Measurements from ENCODE around the gene NTM. TPM values are rescaled to one million over a fixed set of nuclear protein-coding genes. Genes with fewer than 3 reads are reported as not detected.

The NTM gene
- total and polyA plus RNA-seq, 2 experiments from 2014 or later: 25.9 to 49.0 TPM

- Histone ChIP-seq H3K4me2 (ENCODE audit: unreplicated experiment) (no peak overlapping the region), H3F3A (ENCODE audit: insufficient read depth) (no peaks in the 10 kb centered on the region), H2AFZ (no peak overlapping the region), H3K79me2 (ENCODE audit: insufficient read depth) (no peaks in the 10 kb centered on the region), H3K9ac (no peak overlapping the region), H3K4me3 (no peak overlapping the region), H3K4me1 (ENCODE audit: insufficient read depth) (peaks cover 5% of the 10 kb centered on the region; the same call in 1 of the 2 replicates), H3K27ac (no peak overlapping the region), H3K36me3 (ENCODE audit: low read depth) (no peaks in the 10 kb centered on the region), H3K27me3 (replicated peaks; ENCODE audit: insufficient read depth) (peaks cover 18% of the 10 kb centered on the region), H4K20me1 (ENCODE audit: insufficient read depth) (no peaks in the 10 kb centered on the region), H3K9me3 (ENCODE audit: low read depth) (no peaks in the 10 kb centered on the region), H3K9me2 (ENCODE audit: insufficient read depth) (no peaks in the 10 kb centered on the region)
- in situ Hi-C loops (cut with MboI): no loop called here
- DNase-seq: no peak
- WGBS, 2 experiments (ENCODE audit: low coverage in 1 of 2, low lambda C conversion rate in 2 of 2, missing lambda C conversion rate in 2 of 2): 35 to 49% methylated on average over 7 of the region's 7 CpGs
- TF ChIP-seq EZH2phosphoT487 (IDR thresholded peaks at IDR 0.05; ENCODE audit: insufficient read depth, low read depth) (no peak), EZH2 (IDR thresholded peaks at IDR 0.05; ENCODE audit: insufficient read depth, poor library complexity, severe bottlenecking) (no peak)
Measured at GRCh38 chr11:131483453-131483852, 113.0 kb downstream of the NTM start.

- DNase-seq: no peak
- peaks cover 18% of the 10 kb centered on the region for H3K27me3 ChIP-seq (replicated peaks; ENCODE audit: insufficient read depth)
- no peaks in the 10 kb centered on the region for H3K36me3 ChIP-seq (ENCODE audit: low read depth)
- H3K4me3 ChIP-seq: no peak overlapping the region
- no peak overlapping the region for H3K27ac ChIP-seq
- no peaks in the 10 kb centered on the region for H3K9me2 ChIP-seq (ENCODE audit: insufficient read depth)
- H3K79me2 ChIP-seq (ENCODE audit: insufficient read depth): no peaks in the 10 kb centered on the region
- TF ChIP-seq EZH2 (IDR thresholded peaks at IDR 0.05; ENCODE audit: insufficient read depth, poor library complexity, severe bottlenecking): no peak
- in situ Hi-C loops (cut with MboI): no loop called here
- no peaks in the 10 kb centered on the region for H4K20me1 ChIP-seq (ENCODE audit: insufficient read depth)
- H3K4me2 ChIP-seq (ENCODE audit: unreplicated experiment): no peak overlapping the region
- H2AFZ ChIP-seq: no peak overlapping the region
- H3K4me1 ChIP-seq (ENCODE audit: insufficient read depth): peaks cover 5% of the 10 kb centered on the region; the same call in 1 of the 2 replicates
- H3K9me3 ChIP-seq (ENCODE audit: low read depth): no peaks in the 10 kb centered on the region
- no peaks in the 10 kb centered on the region for H3F3A ChIP-seq (ENCODE audit: insufficient read depth)
- WGBS, 2 experiments (ENCODE audit: low coverage in 1 of 2, low lambda C conversion rate in 2 of 2, missing lambda C conversion rate in 2 of 2): 39 to 41% methylated on average over 4 of the region's 4 CpGs
- H3K9ac ChIP-seq: no peak overlapping the region
Measured at GRCh38 chr11:131483877-131484276, 113.5 kb downstream of the NTM start.

DNA sequence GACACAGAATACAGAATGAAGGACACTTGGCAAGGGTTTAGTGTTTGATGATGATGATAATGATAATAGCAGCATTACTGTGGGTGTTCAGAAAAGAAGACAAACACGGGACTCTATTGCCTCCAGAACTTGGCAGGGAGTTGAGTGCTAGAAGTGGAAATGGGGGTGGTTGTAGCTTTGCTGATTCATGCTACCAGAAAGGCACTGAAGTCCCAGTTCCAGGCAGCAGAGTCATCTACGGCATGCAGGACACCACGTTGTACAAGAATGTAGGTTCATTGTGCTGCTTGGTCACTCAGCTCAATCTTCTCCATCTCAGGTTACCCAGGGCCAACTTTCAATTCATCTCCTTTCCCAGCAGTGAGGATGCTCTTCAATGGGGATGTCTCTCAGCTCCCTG, 115.7 kb downstream of the NTM start:
- no peak overlapping the region for H3K4me2 ChIP-seq (ENCODE audit: unreplicated experiment)
- no peak overlapping the region for H3K27ac ChIP-seq
- WGBS, 2 experiments (ENCODE audit: low coverage in 1 of 2, low lambda C conversion rate in 2 of 2, missing lambda C conversion rate in 2 of 2): 3 to 17% methylated on average over 3 of the region's 3 CpGs
- H3K9me2 ChIP-seq (ENCODE audit: insufficient read depth): no peaks in the 10 kb centered on the region
- no peaks in the 10 kb centered on the region for H3F3A ChIP-seq (ENCODE audit: insufficient read depth)
- TF ChIP-seq EZH2phosphoT487 (IDR thresholded peaks at IDR 0.05; ENCODE audit: insufficient read depth, low read depth) (no peak), EZH2 (IDR thresholded peaks at IDR 0.05; ENCODE audit: insufficient read depth, poor library complexity, severe bottlenecking) (no peak)
- H3K9me3 ChIP-seq (ENCODE audit: low read depth): no peaks in the 10 kb centered on the region
- H4K20me1 ChIP-seq (ENCODE audit: insufficient read depth): no peaks in the 10 kb centered on the region
- no peaks in the 10 kb centered on the region for H3K79me2 ChIP-seq (ENCODE audit: insufficient read depth)
- H3K27me3 ChIP-seq (replicated peaks; ENCODE audit: insufficient read depth): peaks cover 19% of the 10 kb centered on the region
- in situ Hi-C loops (cut with MboI): no loop called here
- H2AFZ ChIP-seq: no peak overlapping the region
- H3K36me3 ChIP-seq (ENCODE audit: low read depth): no peaks in the 10 kb centered on the region
- peak; percentile 53 for DNase-seq
- no peak overlapping the region for H3K4me3 ChIP-seq
- H3K4me1 ChIP-seq (ENCODE audit: insufficient read depth): peaks cover 5% of the 10 kb centered on the region; the same call in 1 of the 2 replicates
- no peak overlapping the region for H3K9ac ChIP-seq

GRCh38 chr11:131486937-131487635, 116.7 kb downstream of the NTM start:
- Histone ChIP-seq H2AFZ (no peak overlapping the region), H3K4me1 (ENCODE audit: insufficient read depth) (peaks cover 5% of the 10 kb centered on the region; the same call in 1 of the 2 replicates), H3K9me3 (ENCODE audit: low read depth) (no peaks in the 10 kb centered on the region), H3K36me3 (ENCODE audit: low read depth) (no peaks in the 10 kb centered on the region), H4K20me1 (ENCODE audit: insufficient read depth) (no peaks in the 10 kb centered on the region), H3K9ac (no peak overlapping the region), H3K4me3 (no peak overlapping the region), H3K27me3 (replicated peaks; ENCODE audit: insufficient read depth) (peaks cover 21% of the 10 kb centered on the region), H3K27ac (no peak overlapping the region), H3F3A (ENCODE audit: insufficient read depth) (no peaks in the 10 kb centered on the region), H3K4me2 (ENCODE audit: unreplicated experiment) (no peak overlapping the region), H3K79me2 (ENCODE audit: insufficient read depth) (no peaks in the 10 kb centered on the region), H3K9me2 (ENCODE audit: insufficient read depth) (no peaks in the 10 kb centered on the region)
- no peak for DNase-seq
- in situ Hi-C loops (cut with MboI): no loop called here
- 19 to 30% methylated on average over 2 of the region's 2 CpGs for WGBS, 2 experiments (ENCODE audit: low coverage in 1 of 2, low lambda C conversion rate in 2 of 2, missing lambda C conversion rate in 2 of 2)
- no peak for TF ChIP-seq EZH2 (IDR thresholded peaks at IDR 0.05; ENCODE audit: insufficient read depth, poor library complexity, severe bottlenecking)
- TF ChIP-seq EZH2phosphoT487 (IDR thresholded peaks at IDR 0.05; ENCODE audit: insufficient read depth, low read depth): no peak

Data from GM23248 (cell line).